Left ventricle myocardium inferior (tissue), 1 donor: Measurements from ENCODE around the gene TUBB2B. TPM values are rescaled to one million over a fixed set of nuclear protein-coding genes. Genes with fewer than 3 reads are reported as not detected.

Source experiments
- DNase-seq: peaks from one replicate; pipeline ENCODE4 v3.0.0-alpha.2; 2020
- H3K27ac ChIP-seq: fragments of 200-600 bp; replicated peaks from 2 replicates; pipeline ENCODE4 v1.8.0; 2021
- H3K27me3 ChIP-seq: fragments of 200-600 bp; 2 replicates; pipeline ENCODE4 v1.8.0; 2021; ENCODE audit warnings: low read depth
- H3K36me3 ChIP-seq: fragments of 200-600 bp; 2 replicates; pipeline ENCODE4 v1.8.0; 2021
- H3K4me1 ChIP-seq: fragments of 200-600 bp; 2 replicates; pipeline ENCODE4 v1.8.0; 2021
- H3K4me3 ChIP-seq: fragments of 200-600 bp; 2 replicates; pipeline ENCODE4 v1.8.0; 2021; ENCODE audit warnings: mild to moderate bottlenecking, moderate library complexity
- H3K9me3 ChIP-seq: fragments of 200-600 bp; replicated peaks from 2 replicates; pipeline ENCODE4 v1.8.0; 2021
- CTCF ChIP-seq: fragments of 200-600 bp; IDR thresholded peaks from 2 replicates; pipeline ENCODE4 v1.8.0; 2021; ENCODE audit warnings: antibody characterized with exemption, mild to moderate bottlenecking, borderline replicate concordance
- intact Hi-C: fragments of 100-400 bp; cut with micrococcal nuclease; formaldehyde crosslinking; loops from one replicate; pipeline ENCODE4 v1.11.0; 2022
- total RNA-seq: library from RNA; stranded (reverse); fragmentation: NEBNext Ultra II Directional; extraction: Animal tissue kit (Norgen Biotek cat#: 25700); gene quantifications from one replicate; pipeline ENCODE4 v1.2.1, GENCODE V29; 2021
- donor health status: DM: no; HTN: yes; CAD: no; lungs with severe emphysema.

TUBB2B gene
- total RNA-seq, 1 donor from 2014 or later, result 1.4 TPM

- Histone ChIP-seq H3K4me3 (peak overlapping the region; percentile 80), H3K27ac (peak overlapping the region; percentile 82), H3K9me3 (no peaks in the 10 kb centered on the region), H3K4me1 (peaks cover 51% of the 10 kb centered on the region), H3K36me3 (no peaks in the 10 kb centered on the region), H3K27me3 (peaks cover 99% of the 10 kb centered on the region)
- TF ChIP-seq CTCF, result no peak
- no peak for DNase-seq
- intact Hi-C loops, result no loop called here
Observed at GRCh38 chr6:3232017-3232945, 4.8 kb upstream of the TUBB2B start.

GRCh38 chr6:3231247-3232016, 4.0 kb upstream of the TUBB2B start:
- peaks cover 100% of the 10 kb centered on the region for H3K27me3 ChIP-seq
- DNase-seq, result peak; percentile 57
- peaks cover 59% of the 10 kb centered on the region for H3K4me1 ChIP-seq
- intact Hi-C loops, result no loop called here
- no peaks in the 10 kb centered on the region for H3K36me3 ChIP-seq
- peak overlapping the region; percentile 82 for H3K27ac ChIP-seq
- H3K4me3 ChIP-seq, result peak overlapping the region; percentile 80
- no peaks in the 10 kb centered on the region for H3K9me3 ChIP-seq
- no peak for TF ChIP-seq CTCF

GRCh38 chr6:3230900-3231246, 3.4 kb upstream of the TUBB2B start:
- intact Hi-C loops, result no loop called here
- DNase-seq, result no peak
- Histone ChIP-seq H3K4me3 (peak overlapping the region; percentile 80), H3K36me3 (no peaks in the 10 kb centered on the region), H3K9me3 (no peaks in the 10 kb centered on the region), H3K27me3 (peaks cover 100% of the 10 kb centered on the region), H3K27ac (peak overlapping the region; percentile 82), H3K4me1 (peaks cover 60% of the 10 kb centered on the region)
- no peak for TF ChIP-seq CTCF

- H3K4me1 ChIP-seq, result peaks cover 60% of the 10 kb centered on the region
- DNase-seq, result no peak
- H3K4me3 ChIP-seq, result peak overlapping the region; percentile 80
- peak overlapping the region; percentile 82 for H3K27ac ChIP-seq
- no peaks in the 10 kb centered on the region for H3K9me3 ChIP-seq
- TF ChIP-seq CTCF, result no peak
- no peaks in the 10 kb centered on the region for H3K36me3 ChIP-seq
- intact Hi-C loops, result no loop called here
- H3K27me3 ChIP-seq, result peaks cover 96% of the 10 kb centered on the region
Observed at GRCh38 chr6:3230256-3230882, 2.9 kb upstream of the TUBB2B start.

- H3K4me3 ChIP-seq, result peak overlapping the region; percentile 80
- H3K9me3 ChIP-seq, result no peaks in the 10 kb centered on the region
- no peak overlapping the region for H3K27ac ChIP-seq
- intact Hi-C loops, result no loop called here
- H3K4me1 ChIP-seq, result peaks cover 60% of the 10 kb centered on the region
- DNase-seq, result no peak
- TF ChIP-seq CTCF, result no peak
- peaks cover 89% of the 10 kb centered on the region for H3K27me3 ChIP-seq
- no peaks in the 10 kb centered on the region for H3K36me3 ChIP-seq
Observed at GRCh38 chr6:3229566-3230178, 2.2 kb upstream of the TUBB2B start.
